Activated naive CD8-positive, alpha-beta T cell treated with anti-CD3 and anti-CD28 coated beads, Interleukin-2, amount 50 U/mL, for 16 hours (primary cell): Measurements from ENCODE around the gene COX6B1.
A peak's percentile ranks its signal among the peaks of the same experiment; 100 is the strongest.
"Not testable (repeated sequence)": the region's sequence is repeated elsewhere in the genome, so short reads cannot be mapped to it uniquely, and the experiment has no call there.

Experiments used
- DNase-seq: peaks from one replicate; pipeline ENCODE4 v3.0.0-alpha.2; 2020; ENCODE audit warnings: low read depth, low spot score

COX6B1 gene

GRCh38 chr19:35665157-35665556, 17.0 kb downstream of the COX6B1 start:
- DNase-seq = no peak

DNA sequence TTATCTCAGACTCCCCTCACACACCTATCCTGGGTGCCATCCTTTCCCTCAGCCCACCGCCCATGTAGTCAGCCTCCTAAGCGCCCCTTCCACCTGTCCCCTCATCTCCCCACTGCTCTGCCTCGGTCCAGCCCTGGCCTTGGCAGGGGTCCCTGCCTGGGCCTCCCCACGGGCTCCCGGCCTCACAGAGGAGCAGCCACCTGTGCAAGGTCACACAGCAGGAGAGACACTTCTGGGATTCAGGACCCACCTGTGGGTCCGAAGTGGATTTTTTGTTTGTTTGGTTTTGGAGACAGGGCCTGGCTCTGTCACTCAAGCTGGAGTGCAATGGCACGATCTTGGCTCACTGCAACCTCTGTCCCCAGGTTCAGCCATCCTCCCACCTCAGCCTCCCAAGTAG, 17.5 kb downstream of the COX6B1 start:
- no peak for DNase-seq

- no peak for DNase-seq
Observed at GRCh38 chr19:35666251-35666913, 18.3 kb downstream of the COX6B1 start, which contains the start of gene UPK1A. UPK1A (plus strand) TSS chr19:35666517; CDS start chr19:35666813, 296 bp downstream.

DNA sequence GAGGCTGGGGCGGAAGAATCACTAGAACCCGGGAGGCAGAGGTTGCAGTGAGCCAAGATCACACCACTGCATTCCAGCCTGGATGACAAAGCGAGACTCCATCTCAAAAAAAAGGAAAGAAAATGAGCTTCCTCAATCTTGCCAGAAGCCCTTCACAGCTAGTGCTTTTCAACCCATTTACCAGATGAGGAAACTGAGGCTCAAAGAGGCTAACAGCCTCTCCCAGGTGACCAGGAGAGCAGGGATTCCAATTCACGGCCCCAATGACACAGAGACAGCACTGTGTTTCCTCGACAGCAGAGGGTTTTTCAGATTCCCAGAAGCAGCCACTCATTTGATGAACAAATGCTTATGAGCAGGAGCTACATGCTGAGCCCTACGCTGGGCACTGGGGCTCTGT, 21.4 kb downstream of the COX6B1 start:
- DNase-seq = no peak

GRCh38 chr19:35669974-35670373, 21.9 kb downstream of the COX6B1 start:
- no peak for DNase-seq

GRCh38 chr19:35670686-35671085, 22.6 kb downstream of the COX6B1 start:
- DNase-seq = no peak

DNA sequence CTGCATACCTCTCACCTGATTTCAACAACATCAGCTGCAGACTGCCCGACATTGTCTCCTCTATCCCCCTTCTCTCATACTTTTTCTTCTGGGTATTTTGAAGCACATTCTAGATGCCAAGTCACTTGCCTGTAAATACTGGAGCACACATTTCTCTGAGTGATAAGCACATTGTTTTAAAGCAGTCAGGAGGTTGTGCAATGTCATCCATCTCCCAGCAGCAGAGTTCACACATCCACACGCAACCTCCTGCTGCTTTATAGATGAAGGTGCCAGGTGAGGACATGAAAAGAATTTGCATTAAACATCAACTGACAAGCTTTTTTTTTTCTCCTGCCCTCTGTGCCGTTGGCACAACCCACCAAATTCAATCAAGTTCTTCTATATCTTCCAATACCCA, 23.7 kb downstream of the COX6B1 start:
- no peak for DNase-seq

- DNase-seq = no peak
Observed at GRCh38 chr19:35673121-35673804, 25.1 kb downstream of the COX6B1 start.

DNA sequence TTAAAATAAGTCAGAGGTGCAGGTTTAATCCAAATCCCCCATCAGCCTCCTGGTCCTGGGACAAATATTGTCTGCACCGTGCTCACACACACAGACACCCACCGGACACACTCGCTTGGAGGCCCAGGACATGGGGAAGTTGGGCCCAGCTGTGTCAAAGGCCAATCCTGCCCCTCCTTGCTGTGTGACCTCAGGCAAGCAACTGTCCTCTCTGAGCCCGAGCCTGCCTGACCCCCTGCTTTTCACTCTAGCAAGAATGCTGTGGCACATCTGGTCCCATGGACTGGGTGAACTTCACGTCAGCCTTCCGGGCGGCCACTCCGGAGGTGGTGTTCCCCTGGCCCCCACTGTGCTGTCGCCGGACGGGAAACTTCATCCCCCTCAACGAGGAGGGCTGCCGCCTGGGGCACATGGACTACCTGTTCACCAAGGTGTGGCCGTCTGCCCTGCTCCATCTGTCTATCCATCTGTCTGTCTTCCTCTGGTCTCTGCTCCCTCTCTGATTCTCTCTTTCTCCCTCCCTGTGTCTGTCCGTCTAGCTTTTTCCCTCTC, 27.5 kb downstream of the COX6B1 start:
- DNase-seq = no peak

- DNase-seq = no peak
Observed at GRCh38 chr19:35689836-35690235, 41.7 kb downstream of the COX6B1 start.

GRCh38 chr19:35691106-35691505, 43.0 kb downstream of the COX6B1 start:
- not testable (repeated sequence) for DNase-seq

GRCh38 chr19:35692010-35692409, 43.9 kb downstream of the COX6B1 start:
- no peak for DNase-seq

GRCh38 chr19:35693422-35693821, 45.3 kb downstream of the COX6B1 start:
- no peak for DNase-seq

GRCh38 chr19:35693835-35694599, 45.9 kb downstream of the COX6B1 start:
- peak; percentile 87 for DNase-seq

GRCh38 chr19:35695895-35696422, 47.8 kb downstream of the COX6B1 start:
- no peak for DNase-seq

DNA sequence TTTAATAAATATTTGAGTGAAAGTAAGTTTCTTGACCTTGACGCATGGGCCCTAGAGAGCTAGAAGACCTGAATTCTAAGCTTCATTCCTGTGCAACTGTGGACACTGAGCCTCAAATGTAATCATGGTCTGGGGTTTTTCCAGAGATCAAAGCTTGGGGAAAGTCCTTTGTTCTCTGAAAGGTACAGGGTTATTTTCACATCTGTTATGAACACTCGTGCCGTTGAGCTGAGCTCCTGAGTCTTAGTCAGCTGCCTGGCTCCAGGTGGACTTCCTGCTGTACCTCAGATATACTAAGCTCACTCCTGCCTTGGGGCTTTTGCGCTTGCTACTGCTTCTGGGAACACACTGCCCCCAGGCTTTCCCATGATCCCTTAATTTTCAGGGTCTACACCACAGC, 48.7 kb downstream of the COX6B1 start:
- DNase-seq = no peak

DNA sequence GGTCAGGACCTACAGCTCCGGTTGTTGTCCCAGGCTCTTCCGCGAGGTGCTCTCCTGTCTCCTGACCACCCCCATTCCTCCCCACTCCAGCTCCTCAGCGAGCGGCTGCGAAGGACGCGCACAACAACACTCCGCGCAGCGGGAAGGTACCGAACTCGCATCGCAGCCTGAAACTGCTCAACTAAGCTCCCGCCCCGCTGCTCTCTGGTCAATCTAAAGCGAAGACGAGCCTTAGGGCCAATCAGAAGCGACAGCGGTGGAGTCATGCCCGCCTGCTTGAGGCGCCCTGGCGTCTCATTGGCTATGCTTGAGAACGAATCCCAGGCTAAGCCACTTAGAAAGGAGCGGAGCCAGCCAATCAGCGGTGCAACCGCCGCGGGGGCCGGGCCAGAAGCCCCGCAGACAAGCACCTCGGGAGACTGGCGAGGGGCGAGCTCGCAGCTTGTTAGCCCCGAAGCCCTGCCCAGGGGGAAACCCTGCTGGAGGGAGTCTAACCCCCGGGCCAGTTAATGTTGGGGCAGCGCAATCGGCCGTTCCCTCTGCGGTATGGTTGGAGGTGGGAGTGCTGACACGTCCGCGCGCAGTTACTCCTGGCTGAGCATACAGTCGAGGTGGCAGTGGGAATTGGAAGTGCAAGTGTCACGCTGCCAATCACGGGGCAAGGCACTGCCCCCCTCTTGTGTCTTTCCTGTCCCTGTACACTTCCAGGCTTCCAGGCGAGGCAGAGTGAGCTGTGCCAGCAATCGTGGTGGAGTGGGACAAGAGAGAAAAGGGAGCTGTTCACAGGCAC, 54.3 kb downstream of the COX6B1 start:
- peak; percentile 85 for DNase-seq

DNA sequence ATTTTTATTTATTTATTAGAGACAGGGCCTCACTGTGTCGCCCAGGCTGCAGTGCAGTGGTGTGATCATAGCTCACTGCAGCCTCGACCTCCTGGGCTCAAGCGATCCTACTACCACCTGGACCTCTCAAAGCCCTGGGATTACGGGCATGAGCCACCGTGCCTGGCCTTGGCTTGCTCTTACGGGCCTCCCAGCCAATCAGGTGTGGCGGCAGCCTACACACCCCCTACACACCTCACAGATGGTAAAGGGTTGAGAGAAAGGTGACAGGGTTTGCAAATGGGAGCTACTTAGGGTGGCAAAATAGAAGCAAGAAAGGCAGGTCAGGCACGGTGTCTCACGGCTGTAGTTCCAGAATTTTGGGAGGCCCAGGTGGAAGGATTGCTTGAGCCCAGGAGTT, 55.2 kb downstream of the COX6B1 start:
- DNase-seq = no peak

DNA sequence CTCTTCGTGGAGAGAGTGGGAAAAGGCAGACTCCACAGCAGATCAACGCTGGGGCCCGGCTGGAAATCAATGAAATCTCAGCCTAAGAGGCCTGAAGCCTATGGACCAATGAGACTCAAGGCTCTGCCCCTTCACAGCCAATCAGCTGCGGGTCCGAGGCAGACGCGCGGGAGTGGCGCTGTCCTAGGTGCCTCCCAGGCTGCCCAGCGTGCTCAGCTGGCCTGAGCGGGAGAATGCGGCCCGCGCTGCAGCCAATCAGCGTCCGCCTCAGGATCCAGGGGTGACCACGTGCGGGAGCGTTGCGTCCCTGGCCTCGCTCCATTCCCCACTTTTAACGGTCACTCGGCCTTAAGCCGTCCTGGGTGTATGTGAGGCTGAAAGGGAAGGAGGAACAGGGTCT, 56.1 kb downstream of the COX6B1 start, which contains the start of gene ZBTB32:
Gene ZBTB32, plus strand, starts transcription at position 341 of the 400 bp plus-strand sequence. CDS start 10,069 bp downstream, outside the sequence.
- DNase-seq = no peak
